Measurements from ENCODE around the gene SLC25A36.
"Not testable (repeated sequence)": the region's sequence is repeated elsewhere in the genome, so short reads cannot be mapped to it uniquely, and the experiment has no call there.

Gene SLC25A36

GRCh38 chr3:141012571-141012970, 70.9 kb downstream of the SLC25A36 start:
- FAIRE-seq, result no peak
- TF ChIP-seq CTCF (IDR thresholded peaks at IDR 0.05; ENCODE audit: insufficient read depth, missing control alignments), result no peak

GRCh38 chr3:141015481-141015880, 73.8 kb downstream of the SLC25A36 start:
- DNase-seq (ENCODE audit: insufficient read length, low spot score) (no peak), FAIRE-seq (no peak)
- TF ChIP-seq CTCF (IDR thresholded peaks at IDR 0.05; ENCODE audit: insufficient read depth, missing control alignments), result no peak

More at GRCh38 chr3:141012571-141012970, 70.9 kb downstream of the SLC25A36 start:
- no peak for DNase-seq (ENCODE audit: insufficient read length, low spot score)

GRCh38 chr3:141017366-141018322, 76.0 kb downstream of the SLC25A36 start:
- not testable (repeated sequence) for FAIRE-seq; DNase-seq (ENCODE audit: insufficient read length, low spot score)

- DNase-seq (ENCODE audit: insufficient read length, low spot score) (no peak), FAIRE-seq (no peak)
- no peak for TF ChIP-seq CTCF (IDR thresholded peaks at IDR 0.05; ENCODE audit: insufficient read depth, missing control alignments)
These were observed 77.6 kb downstream of the SLC25A36 start for GRCh38 chr3:141019244-141019643.

- DNase-seq (ENCODE audit: insufficient read length, low spot score), result no peak
- no peak for FAIRE-seq
- TF ChIP-seq CTCF (IDR thresholded peaks at IDR 0.05; ENCODE audit: insufficient read depth, missing control alignments), result no peak
These were observed 78.7 kb downstream of the SLC25A36 start for GRCh38 chr3:141020143-141020830.

GRCh38 chr3:141021261-141021660, 79.6 kb downstream of the SLC25A36 start:
- DNase-seq (ENCODE audit: insufficient read length, low spot score) (no peak), FAIRE-seq (no peak)
- TF ChIP-seq CTCF (IDR thresholded peaks at IDR 0.05; ENCODE audit: insufficient read depth, missing control alignments), result no peak
